Measurements from ENCODE around the gene INTS2. TPM values are rescaled to one million over a fixed set of nuclear protein-coding genes. Genes with fewer than 3 reads are reported as not detected.
"Not testable (repeated sequence)": the region's sequence is repeated elsewhere in the genome, so short reads cannot be mapped to it uniquely, and the experiment has no call there.

INTS2 gene
- total RNA-seq, 1 donor from 2014 or later, result 18.0 TPM

DNA sequence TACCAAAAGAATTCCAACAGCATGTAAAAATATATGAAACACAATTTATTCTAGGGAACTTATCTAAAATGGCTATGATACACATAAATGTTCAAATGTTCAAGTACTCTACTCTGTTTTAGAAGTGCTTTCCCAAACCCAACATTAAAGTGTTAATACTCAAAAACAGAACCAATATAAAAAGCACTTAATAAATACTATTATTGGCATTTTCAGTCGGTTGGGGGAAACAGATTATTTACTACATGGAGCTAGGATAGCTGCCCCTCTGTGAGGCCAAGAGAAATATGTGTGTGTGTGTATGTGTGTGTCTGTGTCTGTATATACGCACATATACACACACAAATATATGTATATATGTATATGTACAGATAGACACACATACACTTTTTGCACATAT is 32.4 kb downstream of the INTS2 start:
- DNase-seq, result no peak

DNA sequence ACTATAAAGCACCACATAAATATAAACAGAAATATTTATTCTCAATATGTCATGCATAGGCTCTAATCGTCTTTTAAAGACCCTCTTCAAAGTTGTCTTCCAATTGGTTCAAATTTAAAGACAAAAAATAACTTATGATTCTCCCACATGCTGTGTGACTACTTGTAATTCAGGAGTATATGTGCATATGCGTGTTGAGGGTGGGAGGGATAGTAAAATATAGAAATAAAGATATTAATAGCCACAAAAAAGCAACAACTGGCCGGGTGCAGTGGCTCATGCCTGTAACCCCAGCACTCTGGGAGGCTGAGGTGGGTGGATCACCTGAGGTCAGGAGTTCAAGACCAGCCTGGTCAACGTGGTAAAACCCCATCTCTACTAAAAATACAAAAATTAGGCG is 33.5 kb downstream of the INTS2 start:
- not testable (repeated sequence) for DNase-seq

DNA sequence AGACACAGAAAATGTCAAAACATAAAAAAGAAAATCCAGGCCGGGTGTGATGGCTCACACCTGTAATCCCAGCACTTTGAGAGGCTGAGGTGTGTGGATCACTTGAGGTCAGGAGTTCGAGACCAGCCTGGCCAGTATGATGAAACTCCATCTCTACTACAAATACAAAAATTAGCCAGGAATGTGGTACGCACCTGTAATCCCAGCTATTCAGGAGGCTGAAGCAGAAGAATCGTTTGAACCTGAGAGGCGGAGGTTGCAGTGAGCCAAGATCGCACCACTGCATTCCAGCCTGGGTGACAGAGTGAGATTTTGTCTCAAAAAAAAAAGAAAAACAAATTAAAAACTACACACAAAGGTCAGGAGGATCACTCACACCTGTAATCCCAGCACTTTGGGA is 40.0 kb downstream of the INTS2 start:
- not testable (repeated sequence) for DNase-seq

DNA sequence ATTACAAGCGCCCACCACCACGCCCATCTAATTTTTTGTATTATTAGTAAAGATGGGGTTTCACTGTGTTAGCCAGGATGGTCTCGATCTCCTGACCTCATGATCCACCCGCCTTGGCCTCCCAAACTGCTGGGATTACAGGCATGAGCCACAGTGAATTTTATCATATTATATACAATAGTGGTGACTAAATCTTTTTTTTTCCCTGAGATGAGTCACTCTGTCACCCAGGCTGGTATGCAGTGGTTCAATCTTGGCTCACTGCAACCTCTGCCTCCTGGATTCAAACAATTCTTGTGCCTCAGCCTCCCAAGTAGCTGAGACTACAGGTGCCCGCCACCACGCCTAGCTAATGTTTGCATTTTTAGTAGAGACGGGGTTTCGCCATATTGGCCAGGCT is 41.9 kb downstream of the INTS2 start:
- DNase-seq, result not testable (repeated sequence)

DNA sequence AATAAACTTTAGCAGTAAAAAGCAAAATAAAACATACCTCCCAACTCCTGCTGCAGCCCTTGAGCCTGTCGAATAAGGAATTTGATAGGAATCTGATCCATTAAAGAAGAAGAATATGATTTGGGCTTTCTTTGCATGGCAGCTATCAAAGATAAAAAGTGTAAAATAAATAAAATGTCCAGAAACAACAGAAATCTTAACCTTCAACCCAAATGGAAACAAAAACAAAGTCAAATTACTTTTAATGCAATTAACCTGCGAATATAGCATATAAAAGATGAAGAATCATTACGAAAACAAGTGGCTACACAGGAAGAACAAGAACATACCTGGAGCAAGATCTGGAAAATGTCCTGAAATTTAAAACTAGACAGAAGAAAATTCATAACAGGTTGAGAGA is 42.9 kb downstream of the INTS2 start:
- DNase-seq, result no peak

DNA sequence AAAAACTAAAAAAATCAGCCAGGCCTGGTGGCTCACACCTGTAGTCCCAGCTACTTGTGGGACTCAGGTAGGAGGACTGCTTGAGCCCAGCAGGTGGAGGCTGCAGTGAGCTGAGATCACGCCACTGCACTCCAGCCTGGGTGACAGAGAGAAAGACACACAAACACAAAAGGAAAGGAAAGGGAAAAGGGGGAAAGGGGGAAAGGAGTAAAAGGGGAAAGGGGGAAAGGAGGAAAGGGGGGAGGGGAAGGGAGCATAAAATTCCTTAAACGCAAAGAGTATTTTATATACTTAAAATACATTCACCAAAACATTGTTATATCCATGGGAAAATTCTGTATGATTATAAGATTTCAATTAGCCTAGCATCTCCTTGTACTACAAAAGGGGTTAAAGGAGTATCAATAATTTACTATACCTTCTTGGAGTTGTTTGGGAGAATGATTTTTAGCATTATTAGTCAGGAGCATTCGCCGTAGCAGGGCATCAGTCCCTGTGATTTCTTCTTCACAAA is 47.1 kb downstream of the INTS2 start:
- no peak for DNase-seq

DNA sequence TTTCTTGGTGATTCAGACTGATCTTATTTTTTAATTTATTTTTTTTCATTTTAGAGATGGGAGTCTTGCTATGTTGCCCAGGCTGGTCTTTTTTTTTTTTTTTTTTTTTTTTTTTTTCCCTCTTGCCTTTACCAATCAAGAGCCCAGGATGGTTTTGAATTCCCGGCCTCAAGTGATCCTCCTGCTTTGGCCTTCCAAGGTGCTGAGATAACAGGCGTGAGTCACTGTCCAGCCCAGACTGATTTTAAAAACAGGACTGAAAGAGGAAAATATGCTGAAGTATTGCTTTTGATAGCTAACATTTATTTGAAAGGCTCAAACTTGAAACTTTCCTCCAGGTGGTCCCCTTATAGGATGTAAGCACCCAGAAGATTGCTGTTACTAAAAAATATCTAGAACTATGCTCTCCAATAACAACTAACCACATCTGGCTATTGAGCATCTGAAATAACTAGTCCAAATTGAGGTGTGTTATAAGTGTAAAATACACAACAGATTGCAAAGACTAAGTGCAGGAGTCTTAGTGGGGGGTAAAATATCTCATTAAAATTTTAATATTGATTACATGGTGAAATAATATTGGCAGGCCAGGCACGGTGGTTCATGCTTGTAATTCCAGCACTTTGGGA is 48.7 kb downstream of the INTS2 start:
- no peak for DNase-seq

DNA sequence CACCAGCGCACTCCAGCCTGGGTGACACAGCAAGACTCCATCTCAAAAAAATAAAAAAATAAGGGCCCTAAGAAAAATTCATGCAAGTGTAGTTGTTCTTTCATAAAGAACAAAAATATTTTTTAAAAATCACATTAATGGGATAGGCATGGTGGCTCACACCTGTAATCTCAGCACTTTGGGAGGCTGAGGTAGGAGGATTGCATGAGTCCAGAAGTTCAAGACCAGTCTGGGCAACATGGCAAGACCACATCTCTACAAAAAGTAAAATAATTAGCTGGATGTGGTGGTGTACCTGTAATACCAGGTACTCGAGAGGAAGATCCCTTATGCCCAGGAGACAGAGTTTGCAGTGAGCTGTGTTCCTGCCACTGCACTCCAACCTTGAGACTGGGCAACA is 49.3 kb downstream of the INTS2 start:
- no peak for DNase-seq

DNA sequence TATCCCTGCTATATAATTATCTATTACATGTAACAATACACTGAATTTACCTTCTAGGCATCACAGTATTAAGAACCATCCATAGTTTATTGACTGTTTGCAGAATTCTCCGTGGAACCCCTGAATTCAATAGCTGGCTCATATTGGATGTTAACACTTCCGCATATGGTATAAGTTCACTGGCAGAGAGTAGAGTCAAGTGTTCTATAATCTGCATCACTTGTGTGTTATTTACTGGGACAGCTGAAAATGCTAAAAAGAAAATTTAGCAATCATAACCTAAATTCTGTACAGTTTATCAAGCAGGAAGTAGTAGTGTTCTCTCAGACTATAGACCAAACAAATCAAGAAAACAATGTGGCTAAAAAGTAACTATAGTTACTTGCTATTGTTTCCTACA is 49.9 kb downstream of the INTS2 start:
- DNase-seq, result no peak

DNA sequence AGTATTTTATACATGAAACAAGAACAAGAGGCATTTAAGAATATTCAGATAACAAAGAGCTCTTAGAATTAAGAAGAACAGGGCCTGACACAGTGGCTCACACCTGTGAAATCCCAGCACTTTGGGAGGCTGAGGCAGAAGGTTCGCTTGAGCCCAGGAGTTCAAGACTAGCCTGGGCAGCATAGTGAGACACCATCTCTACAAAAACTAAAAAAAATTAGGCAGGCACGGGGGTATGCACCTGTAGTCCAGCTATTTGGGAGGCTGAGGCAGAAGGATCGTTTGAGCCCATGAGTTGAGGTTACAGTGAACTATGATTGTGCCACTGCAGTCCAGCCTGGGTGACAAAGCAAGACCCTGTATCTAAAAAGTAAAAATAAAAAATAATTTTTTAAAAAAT is 52.0 kb downstream of the INTS2 start:
- no peak for DNase-seq

DNA sequence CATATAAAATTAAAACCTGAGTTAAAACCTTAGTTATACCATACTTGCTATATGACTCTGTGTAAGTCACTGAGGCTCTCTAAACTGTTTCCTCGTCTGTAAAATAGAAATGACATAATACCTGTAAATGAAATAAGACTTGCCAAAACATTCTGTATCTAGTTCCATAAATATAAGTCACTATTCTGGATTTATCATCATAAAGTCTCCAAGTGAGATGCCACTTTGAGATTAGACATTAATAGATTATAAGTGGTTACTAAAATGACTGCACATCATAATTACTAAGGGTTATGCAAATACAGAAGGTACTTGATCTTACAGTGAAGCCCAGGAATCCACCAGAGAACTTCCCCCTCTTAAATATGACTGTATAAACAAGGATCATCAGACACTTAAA is 52.5 kb downstream of the INTS2 start:
- no peak for DNase-seq

DNA sequence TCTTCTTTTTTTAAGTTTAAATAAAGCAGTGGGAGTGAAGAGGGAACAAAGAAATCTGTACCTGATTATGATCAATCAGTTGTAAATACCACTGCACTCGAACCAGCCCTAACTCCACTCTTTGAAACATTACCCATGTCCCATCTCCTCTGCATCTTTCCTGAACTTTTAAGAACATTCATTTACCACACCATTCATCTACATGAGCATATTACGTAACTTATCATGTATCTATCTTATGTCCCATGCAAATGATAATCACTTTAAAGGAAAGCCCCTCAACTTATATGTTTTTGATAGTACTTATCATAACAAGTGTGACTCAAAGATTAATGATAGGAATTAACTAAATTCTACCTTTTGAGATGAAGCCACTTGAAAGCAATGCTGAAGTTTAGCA is 53.7 kb downstream of the INTS2 start:
- DNase-seq, result no peak

DNA sequence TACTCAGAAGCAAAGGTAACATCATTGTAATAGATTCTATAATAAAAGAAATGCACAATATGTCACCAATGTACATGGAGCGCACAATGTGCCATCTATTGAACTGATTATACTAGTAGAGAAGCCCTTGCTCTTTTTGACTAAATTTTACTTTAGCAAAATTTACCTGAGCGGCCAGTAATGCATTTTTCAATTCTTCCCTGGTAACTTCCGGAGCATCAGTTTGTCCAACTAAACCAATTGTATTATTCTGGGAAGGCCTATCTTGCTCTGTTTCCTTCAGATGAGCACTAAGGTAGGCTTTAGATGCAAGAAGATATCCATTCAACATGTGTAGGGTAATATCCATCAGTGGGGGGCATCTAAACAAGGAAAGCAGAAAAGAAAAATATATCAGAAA is 55.7 kb downstream of the INTS2 start:
- no peak for DNase-seq

DNA sequence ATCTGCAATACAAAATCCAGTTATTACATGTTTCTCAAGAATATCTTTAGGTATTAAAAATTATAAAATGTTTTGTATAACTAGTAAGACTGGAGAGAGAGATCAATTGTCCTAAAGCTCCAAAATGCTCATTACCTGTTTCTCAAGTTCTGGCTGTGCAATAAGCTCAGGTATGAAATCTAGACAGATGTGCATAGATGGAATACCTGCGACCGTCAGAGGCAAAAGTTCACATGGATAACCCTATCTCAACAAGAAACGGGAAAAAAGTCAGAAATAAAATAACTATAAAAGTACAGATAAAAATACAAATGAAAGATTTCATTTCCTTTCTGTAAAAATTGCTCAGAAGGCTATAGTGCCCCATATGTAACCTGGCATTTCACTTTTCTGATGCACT is 58.6 kb downstream of the INTS2 start:
- DNase-seq, result no peak

DNA sequence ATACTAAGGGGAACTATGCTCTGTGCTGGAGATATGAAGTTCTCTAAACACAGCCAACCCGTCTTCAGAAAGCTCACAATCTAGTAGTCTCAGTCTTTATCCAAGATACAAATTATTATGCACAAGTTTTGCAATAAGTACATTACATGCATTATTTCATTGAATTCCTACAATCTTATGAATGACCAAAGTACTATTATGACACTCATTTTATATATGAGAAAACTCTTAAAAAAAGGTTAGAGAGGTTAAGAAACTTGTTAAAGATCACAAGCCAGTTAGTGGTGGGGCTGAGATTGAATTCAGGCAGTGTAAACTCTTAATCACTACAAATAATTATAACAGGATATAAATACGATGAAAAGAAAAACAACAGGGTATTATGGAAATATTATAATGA is 59.7 kb downstream of the INTS2 start:
- DNase-seq, result no peak

DNA sequence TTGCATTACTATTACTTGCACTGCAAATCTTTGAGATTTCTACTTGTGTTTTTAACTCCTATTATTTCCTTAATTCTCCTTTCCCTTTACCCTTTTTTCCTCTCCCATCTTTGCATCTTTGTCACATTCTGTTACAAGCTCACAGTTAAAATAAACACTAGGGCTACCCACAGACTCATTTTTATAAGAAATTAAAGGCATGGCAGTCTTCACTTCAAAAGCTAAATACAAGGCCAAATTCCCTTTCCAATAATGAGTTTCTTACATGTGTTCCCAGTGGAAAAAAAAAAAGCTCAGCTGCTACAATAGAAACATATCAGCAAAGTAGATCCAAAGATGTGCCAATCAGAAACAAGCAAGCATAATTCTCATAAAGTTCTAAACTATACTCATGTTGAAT is 60.7 kb downstream of the INTS2 start:
- DNase-seq, result no peak

DNA sequence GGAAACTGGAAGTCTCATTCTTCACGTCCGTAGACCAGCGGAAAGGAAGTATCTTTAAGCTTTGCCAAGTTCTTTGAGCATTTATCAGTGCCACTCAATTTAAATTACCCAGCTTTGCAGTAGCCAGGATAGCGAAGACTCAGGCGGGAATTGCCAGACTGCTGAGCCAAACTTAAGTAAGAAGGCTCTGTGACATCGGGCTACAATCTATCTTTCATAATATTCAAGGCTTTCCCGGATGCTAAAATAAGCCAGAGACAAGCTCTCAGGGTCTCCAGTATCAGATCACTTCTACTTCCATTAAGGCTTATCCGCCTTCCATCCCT is 64.0 kb downstream of the INTS2 start:
- no peak for DNase-seq

DNA sequence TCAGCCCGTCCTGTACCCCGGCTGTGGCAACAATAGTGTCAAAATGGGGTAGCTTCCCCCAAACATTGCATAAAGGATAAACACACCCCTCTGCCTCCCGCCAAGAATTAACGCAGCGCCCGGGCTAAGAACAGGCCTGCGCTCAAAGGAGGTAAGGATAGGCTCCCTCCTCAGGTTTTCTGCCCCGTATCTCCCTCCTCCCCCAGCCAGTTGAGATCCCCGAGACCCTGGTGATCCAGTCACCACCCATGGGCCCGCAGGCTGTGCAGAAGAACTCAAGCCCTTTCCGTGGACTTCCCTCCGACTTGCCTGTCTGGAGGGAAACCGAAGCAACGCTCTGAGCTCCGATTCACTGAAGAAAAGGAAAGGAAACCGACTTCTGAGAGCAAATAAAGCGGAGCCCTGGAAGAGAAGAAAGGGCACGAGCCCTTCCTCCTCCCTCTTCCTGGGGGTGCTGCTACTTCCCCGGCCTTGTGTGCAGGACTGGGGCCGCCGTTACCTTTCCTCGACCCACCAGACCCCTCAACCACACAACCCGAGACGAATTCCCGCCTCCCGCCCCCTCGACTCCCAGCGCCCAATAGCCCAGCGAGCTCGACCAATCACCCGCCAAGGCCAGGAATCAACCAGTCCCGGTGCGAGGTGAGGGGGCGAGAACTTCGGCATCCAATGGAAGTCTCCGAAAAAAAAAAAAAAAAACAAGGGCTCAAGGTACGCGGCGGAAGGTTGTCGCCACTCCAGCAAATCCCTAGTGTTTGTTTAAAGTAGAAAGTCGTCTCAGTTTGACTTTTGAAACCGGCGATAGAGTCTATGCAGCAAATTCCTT is 64.6 kb downstream of the INTS2 start, which contains the start of gene BRIP1:
TSS of gene BRIP1 (minus strand) at position 554 of the 826 bp plus-strand sequence. CDS start 1,989 bp downstream, outside the sequence.
- DNase-seq, result peak; percentile 94

DNA sequence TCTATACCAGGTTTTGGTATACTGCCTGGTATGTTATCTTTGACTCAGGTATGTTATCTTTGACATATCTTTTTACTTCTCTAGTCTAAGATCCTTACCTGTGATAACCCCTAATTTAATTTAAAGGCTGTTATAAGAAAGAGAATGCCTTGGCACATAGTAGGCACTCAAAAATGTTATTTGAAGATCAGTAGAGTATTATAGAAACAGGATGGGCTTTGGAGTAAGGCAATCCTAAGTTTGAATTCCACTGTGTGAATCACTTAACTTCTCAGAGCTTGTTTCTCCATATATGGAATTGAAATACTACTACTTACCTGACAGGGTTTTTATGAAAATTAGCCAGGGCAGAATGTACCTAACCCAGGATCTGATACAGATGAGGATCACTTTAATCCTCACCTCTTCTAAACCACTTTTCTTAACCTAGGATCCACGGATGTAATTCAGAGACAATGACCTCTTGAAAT is 65.6 kb downstream of the INTS2 start:
- no peak for DNase-seq

DNA sequence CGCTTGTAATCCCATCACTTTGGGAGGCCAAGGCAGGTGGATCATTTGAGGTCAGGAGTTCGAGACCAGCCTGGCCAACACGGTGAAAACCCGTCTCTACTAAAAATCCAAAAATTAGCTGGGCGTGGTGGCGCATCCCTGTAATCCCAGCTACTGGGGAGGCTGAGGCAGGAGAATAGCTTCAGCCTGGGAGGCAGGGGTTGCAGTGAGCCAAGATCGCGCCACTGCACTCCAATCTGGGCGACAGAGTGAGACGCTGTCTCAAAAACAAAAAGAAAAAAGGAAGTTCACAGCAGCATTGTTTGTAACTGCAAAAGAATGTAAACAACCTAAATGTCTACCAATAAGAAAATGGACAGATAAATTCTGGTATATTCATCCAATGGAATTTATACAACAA is 67.4 kb downstream of the INTS2 start:
- DNase-seq, result not testable (repeated sequence)

DNA sequence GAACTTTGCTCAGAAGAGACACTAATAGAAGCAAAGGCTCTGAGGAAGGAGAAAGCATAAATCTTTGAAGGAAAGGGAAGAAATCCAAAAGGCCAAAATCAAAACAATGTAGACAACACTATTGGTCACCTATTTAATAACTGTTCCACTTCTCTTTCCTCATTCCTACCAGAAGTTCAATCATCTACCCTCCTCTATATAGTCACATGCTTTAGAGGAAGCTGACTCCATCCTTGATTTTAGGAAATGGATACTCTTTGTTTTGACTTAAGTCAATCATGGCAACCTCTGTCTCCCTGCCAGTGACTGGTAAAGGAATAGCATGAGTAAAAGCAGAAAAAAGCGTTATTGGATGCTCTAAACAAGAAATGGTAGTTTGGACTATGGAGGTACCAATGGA is 71.7 kb downstream of the INTS2 start:
- no peak for DNase-seq

DNA sequence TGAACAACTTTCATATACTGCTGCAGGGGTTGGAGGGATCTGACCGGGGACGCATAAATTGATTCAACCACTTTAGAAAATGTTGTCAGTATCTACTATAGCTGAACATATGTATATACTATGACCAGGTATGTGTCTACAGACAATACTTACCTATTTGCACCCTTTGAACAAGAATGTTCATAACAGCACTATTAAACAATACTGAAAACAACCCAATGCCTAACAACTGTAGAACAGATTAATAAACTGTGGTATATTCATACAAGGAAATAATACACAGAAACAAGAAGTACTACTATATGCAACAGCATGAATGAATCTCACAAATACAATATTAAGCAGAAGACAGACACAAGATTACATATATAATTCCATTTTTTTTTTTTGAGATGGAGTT is 74.9 kb downstream of the INTS2 start:
- DNase-seq, result no peak

DNA sequence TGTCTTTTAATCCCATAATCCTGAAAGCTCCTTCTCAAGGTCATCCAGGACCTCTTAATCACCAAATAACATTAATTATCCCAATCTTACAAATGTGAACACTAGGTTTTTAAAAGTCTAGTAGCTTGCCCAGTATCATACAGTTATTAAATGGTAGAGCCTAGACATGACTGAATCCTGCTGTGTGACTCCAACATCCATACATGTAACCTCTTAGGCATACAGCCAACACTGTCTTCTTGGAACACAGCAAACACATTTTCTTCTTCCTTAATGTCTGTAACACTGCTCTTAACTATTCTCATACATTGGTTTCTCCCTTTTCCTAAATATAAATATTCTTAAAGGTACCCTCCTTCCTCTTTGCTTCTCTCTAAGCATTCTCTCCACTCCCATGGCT is 78.1 kb downstream of the INTS2 start:
- DNase-seq, result no peak

DNA sequence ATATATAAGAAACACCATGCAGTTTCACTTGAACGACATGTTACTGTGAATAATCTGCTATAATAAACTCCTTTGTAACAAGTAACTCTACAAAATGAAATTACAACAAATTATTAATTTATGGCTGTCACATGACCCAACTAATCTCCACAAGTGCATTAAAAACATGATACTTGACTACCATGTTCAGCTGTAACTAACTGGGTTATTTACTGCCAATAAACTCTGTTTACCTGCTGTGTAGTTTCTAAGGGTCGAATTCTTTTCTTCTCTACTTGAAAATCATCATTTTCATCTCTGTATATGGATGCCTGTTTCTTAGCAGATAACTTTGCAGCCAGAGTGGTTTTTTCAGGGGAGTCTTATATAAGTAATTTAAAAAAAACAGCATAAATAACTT is 78.9 kb downstream of the INTS2 start:
- no peak for DNase-seq
